Heart right ventricle (tissue), 16 donors: Measurements from ENCODE around the gene DYRK1A. TPM values are rescaled to one million over a fixed set of nuclear protein-coding genes. Genes with fewer than 3 reads are reported as not detected.
"Not testable (repeated sequence)": the region's sequence is repeated elsewhere in the genome, so short reads cannot be mapped to it uniquely, and the experiment has no call there.

Source experiments
- ATAC-seq, 8 donors: fragments of 200-7000 bp; cut with Tn5 transposase; one replicate each; pipeline ENCODE4 v1.9.1; 2020; ENCODE audit warnings: mild to moderate bottlenecking in 8 of 8, moderate library complexity in 8 of 8, moderate number of reproducible peaks in 1 of 8
- DNase-seq, 2 donors: peaks; one replicate each; pipeline ENCODE4 v3.0.0-alpha.2; 2020
- H3K27ac ChIP-seq, 10 donors: fragments of 200-600 bp; sonication (generic) in 2 of 10; one replicate each; pipeline versions ENCODE4 v1.5.0 to v1.8.0; 2020 to 2022; ENCODE audit warnings: mild to moderate bottlenecking in 3 of 10
- H3K27me3 ChIP-seq, 7 donors: fragments of 200-600 bp; one replicate each; pipeline ENCODE4 v1.8.0; 2021 to 2022; ENCODE audit warnings: mild to moderate bottlenecking in 2 of 7
- H3K36me3 ChIP-seq, 9 donors: fragments of 200-600 bp; sonication (generic) in 1 of 9; one replicate each; pipeline versions ENCODE4 v1.5.0 to v1.8.0; 2020 to 2022; ENCODE audit warnings: mild to moderate bottlenecking in 2 of 9
- H3K4me1 ChIP-seq, 9 donors: fragments of 200-600 bp; sonication (generic) in 1 of 9; one replicate each; pipeline versions ENCODE4 v1.5.0 to v1.8.0; 2020 to 2022; ENCODE audit warnings: mild to moderate bottlenecking in 4 of 9
- H3K4me3 ChIP-seq, 10 donors: fragments of 200-600 bp; sonication (generic) in 2 of 10; one replicate each; pipeline versions ENCODE4 v1.5.0 to v1.8.0; 2020 to 2022; ENCODE audit warnings: mild to moderate bottlenecking in 7 of 10, moderate library complexity in 2 of 10
- H3K9me3 ChIP-seq, 11 donors: fragments of 200-600 bp in 10 of 11; sonication (generic) in 2 of 11; one replicate each; pipeline versions ENCODE4 v1.5.0 to v1.8.0; 2013 to 2022; ENCODE audit warnings: mild to moderate bottlenecking in 2 of 11, control low read depth in 1 of 11, moderate library complexity in 1 of 11
- CTCF ChIP-seq, 9 donors: fragments of 200-600 bp; sonication (generic) in 2 of 9; IDR thresholded peaks; one replicate each; pipeline versions ENCODE4 v1.5.0 to v1.8.0; 2021 to 2022; ENCODE audit warnings: antibody characterized with exemption in 9 of 9, mild to moderate bottlenecking in 5 of 9, moderate library complexity in 1 of 9
- WGBS, 2 donors: extraction: QIAGEN DNeasy Blood & Tissue Kit; methylation state at CpG; one replicate each; pipeline ENCODE4 v1.1.7; 2013; ENCODE audit warnings: inconsistent platforms in 1 of 2; 5-methylcytosine and 5-hydroxymethylcytosine counted together
- intact Hi-C, 10 donors: fragments of 100-400 bp; cut with DNase I; formaldehyde crosslinking; loops; one replicate each; pipeline versions ENCODE4 v1.11.1 to v1.14.2; 2022
- long read RNA-seq, 3 donors: library from polyadenylated mRNA; unstranded; transcript quantifications; one replicate each; pipeline ENCODE4 v2.0.0, GENCODE V29; 2020 to 2021
- polyA plus RNA-seq, 2 donors: library from polyadenylated mRNA; stranded (reverse); fragments of 200-250 nt; gene quantifications; one replicate each; pipeline ENCODE4 v1.2.3, GENCODE V29; 2013
- total RNA-seq, 10 donors: library from RNA; stranded (reverse); fragmentation: NEBNext Ultra II Directional in 3 of 10; extraction: Animal tissue kit (Norgen Biotek cat#: 25700) in 3 of 10; gene quantifications; one replicate each; pipeline versions ENCODE4 v1.2.1 to v1.2.4, GENCODE V29; 2021 to 2023
- donor health status: Arrhythmogenic right ventricular cardiomyopathy.
- donor health status: ischemic (EF 13 %, LVEDD 7.1; RV severe dilation, severe dysfunction).
- donor health status: healthy with polysubstance abuse.
- donor health status: DM: no; HTN: yes; CAD: no.
- donor health status: DM: no; HTN: no; CAD: no.
- donor health status: ischemic (EF 25% LVEDD 6.9; RV normal size, moderate dysfunction).
- donor health status: ischemic (EF 25% LVEDD 5.7; RV mildly dilated, moderate dysfunction).
- donor health status: healthy.
- donor health status: DM: yes; HTN: yes; CAD: no.
- donor health status: Ischemic cardiomyopathy.
- donor health status: ischemic (EF 35%, LVEDD 5.7; RV mildly dilated, moderate dysfunction).
- donor health status: nonischemic (EF 11% LVEDD 7.7; RV severe dilation, severe dysfunction).
- donor health status: DM: yes; HTN: yes; CAD: no.
- donor health status: PGD.
- donor health status: ischemic (EF 29% LVEDD 5.4; RV normal size, mild dysfunction).
- donor health status: nonischemic (EF 23%, LVEDD 6.1; RV moderate dilation, normal function).

DYRK1A gene
- 10 to 100 TPM; 57.6 to 94.2 (median 75.0) TPM for total RNA-seq
- polyA plus RNA-seq = 10 to 100 TPM; 24.7 to 30.6 TPM
- long read RNA-seq, donor 1, partial matches to known transcripts = 0 of 7 reads
- long read RNA-seq, donor 1, other reads (novel, unspliced or antisense) = 7 of 7 reads
- long read RNA-seq, donor 2, partial matches to known transcripts = 0 of 8 reads
- long read RNA-seq, donor 2, other reads (novel, unspliced or antisense) = 8 of 8 reads
- long read RNA-seq, donor 3, partial matches to known transcripts = 0 of 11 reads
- long read RNA-seq, donor 3, other reads (novel, unspliced or antisense) = 10 of 11 reads

GRCh38 chr21:37366482-37367316 lies at the start of gene DYRK1A:
DYRK1A (plus strand) TSS chr21:37366773; CDS start chr21:37420375, 53,602 bp downstream.
- Histone ChIP-seq H3K9me3 (no peaks in the 10 kb centered on the region), H3K36me3 (no peaks in the 10 kb centered on the region), H3K4me1 (peaks cover 4 to 47% (median 43%) of the 10 kb centered on the region in 9 donors), H3K27me3 (no peaks in the 10 kb centered on the region), H3K27ac (peak within 1 kb of the TSS; percentile 98 to 100 (median 100)), H3K4me3 (peak within 1 kb of the TSS; percentile 74 to 98 (median 90))
- peak; percentile 92 to 98 (median 96) for ATAC-seq
- intact Hi-C loops = loop anchor here in 8 of 10 donors (1.0 to 10.0 kb wide), 17 partner anchors 27 to 201 kb away; partner anchors contain the start of gene VPS26C (in 6 of the 8)
- peak; percentile 98 to 100 for DNase-seq
- peak in 1 of 9 donors; percentile 24 for TF ChIP-seq CTCF (IDR thresholded peaks at IDR 0.05)
- WGBS, 2 donors = 0% methylated on average over 82 to 86 of the region's 92 CpGs

GRCh38 chr21:37319551-37319950 lies 47.0 kb upstream of the DYRK1A start:
- ATAC-seq = no peak
- no peak overlapping the region for H3K4me3 ChIP-seq
- intact Hi-C loops = loop anchor here in 1 of 10 donors (5.0 kb wide), 1 partner anchor 47 kb away; no protein-coding TSS in a partner anchor
- WGBS, 2 donors = 71 to 86% methylated on average over 2 of the region's 2 CpGs
- no peak overlapping the region for H3K27ac ChIP-seq
- peaks cover 0 to 39% (median 20%) of the 10 kb centered on the region in 11 donors for H3K9me3 ChIP-seq
- TF ChIP-seq CTCF (IDR thresholded peaks at IDR 0.05) = no peak
- no peaks in the 10 kb centered on the region for H3K4me1 ChIP-seq
- H3K27me3 ChIP-seq = no peaks in the 10 kb centered on the region
- no peaks in the 10 kb centered on the region for H3K36me3 ChIP-seq
- no peak for DNase-seq

GRCh38 chr21:37322084-37322483 lies 44.5 kb upstream of the DYRK1A start:
- intact Hi-C loops = no loop called here
- DNase-seq = no peak
- H3K27ac ChIP-seq = no peak overlapping the region
- H3K4me1 ChIP-seq = no peaks in the 10 kb centered on the region
- no peaks in the 10 kb centered on the region for H3K27me3 ChIP-seq
- ATAC-seq = no peak
- WGBS, 2 donors = 87 to 93% methylated on average over 5 of the region's 5 CpGs
- H3K9me3 ChIP-seq = peaks cover 0 to 14% (median 8%) of the 10 kb centered on the region in 11 donors
- no peaks in the 10 kb centered on the region for H3K36me3 ChIP-seq
- H3K4me3 ChIP-seq = no peak overlapping the region
- no peak for TF ChIP-seq CTCF (IDR thresholded peaks at IDR 0.05)

- intact Hi-C loops = no loop called here
- no peaks in the 10 kb centered on the region for H3K9me3 ChIP-seq
- no peak overlapping the region for H3K27ac ChIP-seq
- no peak for TF ChIP-seq CTCF (IDR thresholded peaks at IDR 0.05)
- no peaks in the 10 kb centered on the region for H3K27me3 ChIP-seq
- no peak for DNase-seq
- H3K4me1 ChIP-seq = no peaks in the 10 kb centered on the region
- ATAC-seq = no peak
- no peaks in the 10 kb centered on the region for H3K36me3 ChIP-seq
- 91 to 97% methylated on average over 2 of the region's 2 CpGs for WGBS, 2 donors
- H3K4me3 ChIP-seq = no peak overlapping the region
Observed at GRCh38 chr21:37324558-37324957, 42.0 kb upstream of the DYRK1A start.

GRCh38 chr21:37328147-37328546 lies 38.4 kb upstream of the DYRK1A start:
- 90 to 91% methylated on average over 7 of the region's 7 CpGs for WGBS, 2 donors
- H3K4me1 ChIP-seq, intact Hi-C loops, DNase-seq, H3K27ac ChIP-seq, ATAC-seq, H3K27me3 ChIP-seq, H3K4me3 ChIP-seq, H3K9me3 ChIP-seq, H3K36me3 ChIP-seq: not testable (repeated sequence)
